Vagina (tissue), 2 donors: ENCODE measurements around the gene PPM1N. TPM values are rescaled to one million over a fixed set of nuclear protein-coding genes. Genes with fewer than 3 reads are reported as not detected.

Source experiments
- DNase-seq, 2 donors: peaks; one replicate each; pipeline ENCODE4 v3.0.0-alpha.2; 2017; ENCODE audit errors: extremely low spot score in 2 of 2
- H3K27ac ChIP-seq: fragments of 200-600 bp; sonication (generic); one replicate; pipeline ENCODE4 v1.5.1; 2019
- H3K27me3 ChIP-seq: fragments of 200-600 bp; sonication (generic); one replicate; pipeline ENCODE4 v1.5.1; 2019
- H3K36me3 ChIP-seq, 2 donors: fragments of 200-600 bp; sonication (generic); one replicate each; pipeline ENCODE4 v1.5.1; 2017 to 2019
- H3K4me1 ChIP-seq: fragments of 200-600 bp; sonication (generic); one replicate; pipeline ENCODE4 v1.5.1; 2019
- H3K4me3 ChIP-seq, 2 donors: fragments of 200-600 bp; sonication (generic); 1 replicate in 1 of 2; 2 replicates in 1 of 2; pipeline ENCODE4 v1.5.1; 2016 to 2019
- H3K9me3 ChIP-seq: fragments of 200-600 bp; sonication (generic); one replicate; pipeline ENCODE4 v1.5.1; 2019
- POLR2A ChIP-seq, 2 donors: fragments of 450-650 bp; IDR thresholded peaks; one replicate each; pipeline ENCODE4 v1.6.1; 2017; ENCODE audit warnings: antibody characterized with exemption in 2 of 2, mild to moderate bottlenecking in 2 of 2, moderate library complexity in 2 of 2
- POLR2AphosphoS5 ChIP-seq, 2 donors: sonication (generic); formaldehyde crosslinking; IDR thresholded peaks; one replicate each; pipeline ENCODE4 v1.9.0; 2017; ENCODE audit warnings: antibody characterized with exemption in 2 of 2, mild to moderate bottlenecking in 2 of 2, low read depth in 1 of 2; ENCODE audit not compliant: insufficient read depth in 1 of 2
- intact Hi-C: fragments of 100-400 bp; cut with DNase I; formaldehyde crosslinking; loops from one replicate; pipeline ENCODE4 v1.15.1; 2023
- total RNA-seq: library from RNA; depleted of rRNA; stranded (reverse); fragments of >200 nt; gene quantifications from one replicate; pipeline ENCODE4 v1.2.3, GENCODE V29; 2016
- TF ChIP-seq, protein P1 (sequence below), 3 experiments: fragments of 450-650 bp in 2 of 3; fragments of 200-600 bp in 1 of 3; sonication (generic) in 1 of 3; IDR thresholded peaks; one replicate each; pipeline ENCODE4 v1.5.1; 2017 to 2019; ENCODE audit warnings: antibody characterized with exemption in 3 of 3, mild to moderate bottlenecking in 2 of 3, moderate library complexity in 2 of 3

Gene PPM1N
- total RNA-seq, 1 donor from 2014 or later = 3.9 TPM

- TF ChIP-seq POLR2AphosphoS5 (IDR thresholded peaks at IDR 0.05; ENCODE audit: insufficient read depth in 1 of 2, low read depth in 1 of 2) (no peak), POLR2A (IDR thresholded peaks at IDR 0.05) (no peak)
- TF ChIP-seq, protein P1, sequence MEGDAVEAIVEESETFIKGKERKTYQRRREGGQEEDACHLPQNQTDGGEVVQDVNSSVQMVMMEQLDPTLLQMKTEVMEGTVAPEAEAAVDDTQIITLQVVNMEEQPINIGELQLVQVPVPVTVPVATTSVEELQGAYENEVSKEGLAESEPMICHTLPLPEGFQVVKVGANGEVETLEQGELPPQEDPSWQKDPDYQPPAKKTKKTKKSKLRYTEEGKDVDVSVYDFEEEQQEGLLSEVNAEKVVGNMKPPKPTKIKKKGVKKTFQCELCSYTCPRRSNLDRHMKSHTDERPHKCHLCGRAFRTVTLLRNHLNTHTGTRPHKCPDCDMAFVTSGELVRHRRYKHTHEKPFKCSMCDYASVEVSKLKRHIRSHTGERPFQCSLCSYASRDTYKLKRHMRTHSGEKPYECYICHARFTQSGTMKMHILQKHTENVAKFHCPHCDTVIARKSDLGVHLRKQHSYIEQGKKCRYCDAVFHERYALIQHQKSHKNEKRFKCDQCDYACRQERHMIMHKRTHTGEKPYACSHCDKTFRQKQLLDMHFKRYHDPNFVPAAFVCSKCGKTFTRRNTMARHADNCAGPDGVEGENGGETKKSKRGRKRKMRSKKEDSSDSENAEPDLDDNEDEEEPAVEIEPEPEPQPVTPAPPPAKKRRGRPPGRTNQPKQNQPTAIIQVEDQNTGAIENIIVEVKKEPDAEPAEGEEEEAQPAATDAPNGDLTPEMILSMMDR (IDR thresholded peaks at IDR 0.05) = no peak
- Histone ChIP-seq H3K9me3 (no peaks in the 10 kb centered on the region), H3K27ac (no peak overlapping the region), H3K36me3 (no peaks in the 10 kb centered on the region), H3K4me3 (no peak overlapping the region), H3K4me1 (peaks cover 8% of the 10 kb centered on the region), H3K27me3 (no peaks in the 10 kb centered on the region)
- intact Hi-C loops = no loop called here
- no peak for DNase-seq
Measured at GRCh38 chr19:45476304-45476703, 21.9 kb upstream of the PPM1N start.

- Histone ChIP-seq H3K9me3 (no peaks in the 10 kb centered on the region), H3K27me3 (no peaks in the 10 kb centered on the region), H3K4me1 (peaks cover 8% of the 10 kb centered on the region), H3K27ac (no peak overlapping the region), H3K36me3 (no peaks in the 10 kb centered on the region), H3K4me3 (no peak overlapping the region)
- intact Hi-C loops = no loop called here
- TF ChIP-seq POLR2AphosphoS5 (IDR thresholded peaks at IDR 0.05; ENCODE audit: insufficient read depth in 1 of 2, low read depth in 1 of 2) = no peak
- TF ChIP-seq POLR2A (IDR thresholded peaks at IDR 0.05) = no peak
- TF ChIP-seq, protein P1 (IDR thresholded peaks at IDR 0.05) = no peak
- no peak for DNase-seq
Measured at GRCh38 chr19:45477186-45477585, 21.1 kb upstream of the PPM1N start.

GRCh38 chr19:45477713-45478453 lies 20.4 kb upstream of the PPM1N start:
- DNase-seq = no peak
- H3K27me3 ChIP-seq = no peaks in the 10 kb centered on the region
- intact Hi-C loops = loop anchor here (2.0 kb wide), 1 partner anchor 39 kb away; no protein-coding TSS in a partner anchor
- peak overlapping the region; percentile 45 to 46 for H3K4me3 ChIP-seq
- H3K36me3 ChIP-seq = no peaks in the 10 kb centered on the region
- H3K27ac ChIP-seq = peak overlapping the region; percentile 97
- peaks cover 8% of the 10 kb centered on the region for H3K4me1 ChIP-seq
- no peaks in the 10 kb centered on the region for H3K9me3 ChIP-seq
- TF ChIP-seq POLR2AphosphoS5 (IDR thresholded peaks at IDR 0.05; ENCODE audit: insufficient read depth in 1 of 2, low read depth in 1 of 2) = no peak
- TF ChIP-seq, protein P1 (IDR thresholded peaks at IDR 0.05) = no peak
- TF ChIP-seq POLR2A (IDR thresholded peaks at IDR 0.05) = no peak

DNA sequence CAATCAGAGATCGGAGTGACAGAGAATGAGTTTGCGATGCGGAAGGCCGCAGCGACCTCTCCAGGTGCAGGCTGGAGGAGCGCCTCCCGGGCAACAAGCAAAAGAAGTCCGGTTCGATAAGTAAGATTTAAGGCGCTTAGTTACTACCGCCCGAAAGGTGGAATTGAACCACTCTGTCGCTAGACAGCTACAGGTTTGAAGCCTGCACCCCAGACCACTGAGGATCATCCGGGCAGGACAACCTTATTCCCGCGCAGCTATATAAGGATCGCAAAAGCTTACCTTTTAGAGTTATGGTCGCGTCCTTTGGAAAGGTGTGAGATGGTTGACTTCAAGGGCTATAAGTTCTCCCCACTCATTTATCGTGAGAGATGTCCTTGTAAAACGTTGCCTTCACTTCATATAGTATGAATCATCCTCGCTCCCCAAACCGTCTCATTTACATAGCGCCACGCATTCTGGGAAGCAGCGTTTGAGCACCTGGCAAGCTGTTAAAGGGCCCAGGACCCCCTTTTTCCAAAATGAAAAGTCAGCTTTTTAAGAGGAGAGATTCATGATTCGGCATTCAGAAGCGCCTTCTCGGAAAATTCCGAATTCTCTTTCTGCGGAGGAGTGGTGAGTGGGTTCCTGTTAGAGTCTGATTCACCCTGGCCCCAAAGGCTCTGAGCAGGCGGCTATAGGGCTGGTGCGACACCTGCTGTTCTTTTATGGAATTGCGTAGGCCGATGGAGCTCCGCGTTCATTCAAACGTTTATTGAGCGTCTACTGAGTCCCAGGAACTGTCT lies 19.6 kb upstream of the PPM1N start:
- Histone ChIP-seq H3K36me3 (no peaks in the 10 kb centered on the region), H3K4me1 (peaks cover 8% of the 10 kb centered on the region), H3K27me3 (no peaks in the 10 kb centered on the region), H3K4me3 (peak overlapping the region; percentile 45 to 46), H3K9me3 (no peaks in the 10 kb centered on the region), H3K27ac (peak overlapping the region; percentile 97)
- intact Hi-C loops = loop anchor here (2.0 kb wide), 1 partner anchor 40 kb away; no protein-coding TSS in a partner anchor
- TF ChIP-seq POLR2A (IDR thresholded peaks at IDR 0.05) (no peak), POLR2AphosphoS5 (IDR thresholded peaks at IDR 0.05; ENCODE audit: insufficient read depth in 1 of 2, low read depth in 1 of 2) (peak; percentile 54 to 84)
- TF ChIP-seq, protein P1 (IDR thresholded peaks at IDR 0.05) = peak; percentile 91 to 99 (median 97)
- DNase-seq = no peak
